Body of pancreas (tissue), 4 donors: ENCODE data around the gene EIF4EBP2.

Experiments used
- CTCF ChIP-seq, 7 experiments: fragments of 450-650 bp in 4 of 7; fragments of 200-600 bp in 3 of 7; sonication (generic) in 3 of 7; IDR thresholded peaks; one replicate each; pipeline ENCODE4 v1.5.1; 2016 to 2019; ENCODE audit warnings: antibody characterized with exemption in 7 of 7
- POLR2A ChIP-seq, 3 donors: fragments of 450-650 bp; IDR thresholded peaks; one replicate each; pipeline ENCODE4 v1.6.1; 2016; ENCODE audit warnings: antibody characterized with exemption in 3 of 3, mild to moderate bottlenecking in 2 of 3

DNA sequence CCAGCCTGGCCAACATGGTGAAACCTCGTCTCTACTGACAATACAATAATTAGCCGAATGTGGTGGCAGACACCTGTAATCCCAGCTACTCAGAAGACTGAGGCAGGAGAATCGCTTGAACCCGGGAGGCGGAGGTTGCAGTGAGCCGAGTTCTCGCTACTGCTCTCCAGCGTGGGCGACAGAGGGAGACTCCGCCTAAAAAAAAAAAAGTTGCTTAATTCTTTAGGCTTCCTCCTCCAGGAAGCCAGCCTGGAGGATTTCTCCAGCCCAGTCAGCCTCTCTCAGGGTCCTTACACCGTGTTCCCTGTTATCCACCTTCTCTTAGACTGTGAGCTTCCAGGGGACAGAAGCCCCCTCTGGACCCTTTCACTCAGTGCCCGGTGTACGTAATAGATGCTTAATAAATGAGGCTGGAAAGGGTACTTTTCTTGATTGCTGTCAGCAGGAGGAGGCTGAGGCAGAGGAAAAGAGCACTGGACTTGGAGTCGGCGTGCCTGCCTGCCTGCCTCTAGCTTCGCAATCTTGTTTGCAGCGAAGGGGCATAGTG lies 53.9 kb downstream of the EIF4EBP2 start:
- TF ChIP-seq CTCF (IDR thresholded peaks at IDR 0.05) (no peak), POLR2A (IDR thresholded peaks at IDR 0.05) (no peak)
